GM21529 (cell line): Measurements from ENCODE around the gene HSPB6.

ENCODE experiments used
- ATAC-seq: cut with Tn5 transposase; IDR thresholded peaks from one replicate; pipeline ENCODE4 v1.9.1; 2021; ENCODE audit not compliant: unreplicated experiment

The HSPB6 gene

DNA sequence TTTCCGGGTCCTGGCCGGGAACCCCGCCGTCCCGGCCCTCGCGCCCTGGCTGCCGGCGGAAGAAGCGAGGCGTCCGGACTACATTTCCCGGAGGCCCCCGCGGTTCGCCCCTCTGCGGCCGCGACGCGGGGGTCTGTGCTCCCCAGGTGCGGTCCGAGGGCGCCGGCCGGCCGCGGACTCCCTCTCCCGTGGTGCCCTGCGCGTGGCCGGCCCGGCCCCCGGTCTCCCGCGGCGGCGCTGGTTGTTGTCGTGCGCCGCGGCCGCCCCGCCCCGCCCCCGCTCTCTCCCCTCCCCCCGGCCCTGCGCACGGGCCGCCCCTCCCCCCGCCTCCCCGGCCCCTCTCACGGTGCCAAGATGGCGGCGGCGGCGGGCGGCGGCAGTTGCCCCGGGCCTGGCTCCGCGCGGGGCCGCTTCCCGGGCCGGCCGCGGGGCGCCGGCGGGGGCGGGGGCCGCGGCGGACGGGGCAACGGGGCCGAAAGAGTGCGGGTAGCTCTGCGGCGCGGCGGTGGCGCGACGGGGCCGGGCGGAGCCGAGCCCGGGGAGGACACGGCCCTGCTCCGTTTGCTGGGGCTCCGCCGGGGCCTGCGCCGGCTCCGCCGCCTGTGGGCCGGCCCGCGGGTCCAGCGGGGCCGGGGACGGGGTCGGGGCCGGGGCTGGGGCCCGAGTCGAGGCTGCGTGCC, 39.0 kb downstream of the HSPB6 start, which contains the start of gene KMT2B:
KMT2B (plus strand) TSS at position 339 of the 680 bp plus-strand sequence; CDS start at position 355, 16 bp downstream.
- ATAC-seq: no peak

DNA sequence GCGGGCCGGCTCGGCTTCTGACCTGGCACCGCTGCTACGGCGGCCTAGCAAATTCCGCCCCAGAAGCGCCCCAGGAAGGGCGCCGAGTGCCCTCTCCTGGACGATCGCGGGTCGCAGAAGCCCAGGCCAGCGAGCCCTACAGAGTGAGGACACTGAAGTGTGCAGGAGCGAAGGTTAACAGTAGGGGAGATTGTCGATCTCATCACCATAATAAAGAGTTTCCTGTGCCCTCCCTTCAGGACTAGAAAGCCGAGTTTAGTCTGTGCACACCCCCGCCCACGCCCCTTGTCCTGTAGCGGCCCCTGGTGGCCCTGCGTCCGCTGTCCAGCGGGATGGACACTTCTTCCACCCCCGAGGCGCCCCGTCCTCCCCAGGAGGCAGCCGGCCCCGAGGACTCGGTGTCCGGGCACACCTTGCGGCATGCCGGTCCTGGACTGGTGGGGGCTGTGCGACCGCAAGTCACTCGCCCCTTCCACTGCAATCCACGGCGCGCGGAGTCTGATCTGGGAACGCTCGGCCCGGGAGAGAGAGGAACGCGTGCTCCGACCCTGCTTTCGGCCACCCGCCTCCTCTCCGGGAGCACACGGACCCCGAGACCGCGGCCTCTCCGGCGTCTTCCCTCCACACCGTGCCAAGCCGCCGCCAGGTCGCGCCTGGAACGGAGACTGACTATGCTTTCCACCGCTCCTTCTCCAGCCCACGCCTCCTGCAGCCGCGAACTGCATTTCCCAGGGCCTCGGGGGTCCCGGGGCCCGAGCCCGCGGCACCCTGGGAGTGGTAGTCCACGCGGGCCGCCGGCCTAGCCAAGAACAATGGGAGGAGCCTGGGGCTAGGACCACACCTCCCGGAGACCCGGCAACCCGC, 39.8 kb downstream of the HSPB6 start:
- ATAC-seq: peak; percentile 53

DNA sequence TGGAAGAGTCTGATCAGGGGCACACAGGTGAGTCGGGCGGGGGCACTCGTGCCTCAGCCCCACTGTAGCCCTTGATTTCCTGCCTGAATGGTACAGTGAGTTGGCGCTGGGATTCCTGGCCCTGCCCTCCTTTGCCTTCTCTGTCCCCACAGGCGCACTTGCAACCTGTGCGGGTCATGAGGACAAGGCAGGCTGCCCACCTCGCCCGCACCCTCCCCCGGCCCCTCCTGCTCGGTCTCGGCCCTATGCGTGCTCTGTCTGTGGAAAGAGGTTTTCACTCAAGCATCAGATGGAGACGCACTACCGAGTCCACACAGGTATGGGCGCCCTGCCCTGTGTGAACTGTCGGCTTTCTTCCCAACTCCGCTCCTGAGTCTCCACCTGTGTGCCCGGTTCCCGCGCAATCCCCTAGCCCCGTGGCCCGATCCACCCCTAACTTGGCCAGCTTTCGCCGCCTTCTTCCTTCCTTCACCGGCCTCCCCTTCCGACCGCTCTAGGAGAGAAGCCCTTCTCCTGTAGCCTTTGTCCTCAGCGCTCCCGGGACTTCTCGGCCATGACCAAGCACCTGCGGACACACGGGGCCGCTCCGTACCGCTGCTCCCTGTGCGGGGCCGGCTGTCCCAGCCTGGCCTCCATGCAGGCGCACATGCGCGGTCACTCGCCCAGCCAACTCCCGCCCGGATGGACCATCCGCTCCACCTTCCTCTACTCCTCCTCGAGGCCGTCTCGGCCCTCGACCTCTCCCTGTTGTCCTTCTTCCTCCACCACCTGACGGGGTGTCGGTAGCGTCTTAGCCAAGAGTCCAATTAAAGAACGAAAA, 40.6 kb downstream of the HSPB6 start:
- ATAC-seq: no peak

DNA sequence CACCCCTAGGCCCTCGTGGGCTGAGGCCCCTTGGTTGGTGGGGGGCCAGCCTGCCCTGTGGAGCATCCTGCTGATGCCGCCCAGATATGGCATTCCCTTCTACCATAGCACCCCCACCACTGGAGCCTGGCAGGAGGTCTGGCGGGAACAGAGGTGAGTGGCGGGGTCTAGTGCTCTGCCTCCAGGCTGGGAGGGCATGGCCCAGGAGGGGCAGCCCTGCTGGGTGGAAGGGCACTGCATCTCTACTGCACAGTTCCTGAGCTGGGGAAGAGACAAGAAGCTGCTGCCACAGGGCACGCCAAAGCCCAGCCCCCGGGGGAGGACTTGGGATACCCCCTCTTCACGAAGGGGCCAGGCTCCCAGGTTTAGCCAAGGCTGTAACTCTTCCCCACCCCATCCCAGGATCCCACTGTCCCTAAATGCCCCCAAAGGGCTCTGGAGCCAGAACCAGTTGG, 41.4 kb downstream of the HSPB6 start:
- ATAC-seq: no peak

DNA sequence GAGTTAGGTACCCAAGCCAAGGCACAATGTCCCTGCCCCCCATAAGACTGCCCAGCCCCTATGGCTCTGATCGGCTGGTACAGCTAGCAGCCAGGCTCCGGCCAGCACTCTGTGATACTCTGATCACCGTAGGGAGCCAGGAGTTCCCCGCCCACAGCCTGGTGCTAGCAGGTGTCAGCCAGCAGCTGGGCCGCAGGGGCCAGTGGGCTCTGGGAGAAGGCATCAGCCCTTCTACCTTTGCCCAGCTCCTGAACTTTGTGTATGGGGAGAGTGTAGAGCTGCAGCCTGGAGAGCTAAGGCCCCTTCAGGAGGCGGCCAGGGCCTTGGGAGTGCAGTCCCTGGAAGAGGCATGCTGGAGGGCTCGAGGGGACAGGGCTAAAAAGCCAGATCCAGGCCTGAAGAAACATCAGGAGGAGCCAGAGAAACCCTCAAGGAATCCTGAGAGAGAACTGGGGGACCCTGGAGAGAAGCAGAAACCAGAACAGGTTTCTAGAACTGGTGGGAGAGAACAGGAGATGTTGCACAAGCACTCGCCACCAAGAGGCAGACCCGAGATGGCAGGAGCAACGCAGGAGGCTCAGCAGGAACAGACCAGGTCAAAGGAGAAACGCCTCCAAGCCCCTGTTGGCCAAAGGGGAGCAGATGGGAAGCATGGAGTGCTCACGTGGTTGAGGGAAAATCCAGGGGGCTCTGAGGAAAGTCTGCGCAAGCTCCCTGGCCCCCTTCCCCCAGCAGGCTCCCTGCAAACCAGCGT, 42.1 kb downstream of the HSPB6 start:
- no peak for ATAC-seq

DNA sequence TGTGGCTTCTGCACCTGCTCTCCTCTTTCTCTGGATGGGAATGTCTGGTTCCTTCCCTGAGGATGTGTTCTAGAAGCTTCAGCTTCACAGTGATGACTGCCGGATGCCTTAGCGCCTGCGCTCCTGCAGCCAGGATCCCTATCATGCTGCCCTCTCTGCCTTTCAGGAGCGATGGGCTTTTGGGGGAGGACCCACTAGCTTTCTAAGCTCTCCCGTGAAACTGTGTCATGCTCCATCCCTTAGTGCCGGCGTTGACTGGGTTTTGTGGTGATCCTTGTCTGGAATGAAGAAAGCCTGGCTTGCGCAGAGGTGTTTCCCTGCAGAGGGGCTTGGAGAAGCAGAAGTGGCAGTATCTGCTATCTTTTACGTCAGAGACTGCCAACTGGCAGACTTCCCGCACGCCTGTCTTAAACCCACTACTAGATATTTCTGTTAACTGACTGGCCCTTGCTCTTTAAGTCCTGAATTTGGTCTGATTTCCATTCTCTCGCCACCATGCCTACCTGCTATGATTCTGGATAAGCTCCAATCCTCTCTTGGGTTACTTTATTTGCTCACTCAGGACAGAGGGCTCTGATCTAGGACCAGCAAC, 42.8 kb downstream of the HSPB6 start:
- no peak for ATAC-seq

DNA sequence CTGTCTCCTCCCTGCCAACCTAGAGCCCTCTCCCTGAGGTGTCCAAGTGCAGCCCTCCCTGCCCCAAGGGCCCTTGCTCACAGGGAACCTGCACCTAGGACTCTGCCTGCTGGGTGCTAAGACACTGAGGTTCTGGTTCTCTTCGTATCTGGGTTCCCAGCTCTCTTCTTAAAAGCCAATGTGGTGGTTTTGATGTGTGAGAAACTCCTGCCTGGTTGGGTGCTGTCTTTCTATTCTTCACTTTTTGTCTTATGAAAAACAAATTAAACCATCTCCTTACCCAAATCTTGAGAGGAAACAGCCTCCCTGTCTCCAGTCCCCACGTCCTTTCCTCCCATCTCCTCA, 43.4 kb downstream of the HSPB6 start:
- no peak for ATAC-seq

DNA sequence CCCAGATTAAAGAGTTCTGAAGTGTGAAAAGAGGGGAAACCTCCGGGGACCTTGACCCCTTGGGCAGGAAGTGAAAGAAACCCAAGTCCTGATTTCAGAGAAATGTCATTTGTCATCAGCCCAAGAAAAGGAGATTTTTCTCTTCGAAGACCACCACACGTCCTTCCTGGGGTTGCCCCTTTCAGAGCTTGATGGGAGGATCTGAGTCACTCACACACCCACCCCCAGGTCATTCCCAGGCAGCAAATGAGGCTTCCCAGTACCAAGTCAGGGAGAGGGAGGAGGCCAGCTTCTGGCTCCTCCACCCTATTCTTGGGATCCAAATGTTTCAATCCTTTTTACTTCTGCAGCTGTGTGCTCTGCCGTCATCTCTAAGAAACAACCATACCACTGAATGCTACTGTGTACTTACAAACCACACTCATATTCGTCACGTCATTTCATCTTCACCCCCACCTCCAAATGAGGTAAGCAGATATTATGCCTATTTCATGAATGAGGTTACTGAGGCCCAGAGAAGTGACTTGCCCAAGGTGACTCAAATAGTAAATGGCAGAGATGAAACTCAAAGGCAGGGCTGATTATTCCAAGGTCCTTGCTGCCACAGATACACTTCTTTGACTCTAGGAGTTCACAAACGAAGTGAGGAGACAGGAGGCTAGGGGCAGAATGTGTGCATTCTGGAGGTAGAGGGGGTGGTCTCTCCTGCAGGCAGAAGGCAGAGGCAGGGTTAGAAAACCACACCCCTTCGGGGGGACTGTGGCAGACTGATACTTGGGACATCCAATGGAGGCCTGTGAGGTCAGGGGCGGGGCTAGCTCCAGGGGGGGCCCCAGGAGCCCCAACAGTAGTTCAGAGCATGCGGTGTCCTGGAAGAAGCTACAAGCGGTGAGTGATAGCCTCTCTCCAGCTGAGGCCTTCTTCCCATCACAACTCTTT, 44.0 kb downstream of the HSPB6 start:
- ATAC-seq: no peak

DNA sequence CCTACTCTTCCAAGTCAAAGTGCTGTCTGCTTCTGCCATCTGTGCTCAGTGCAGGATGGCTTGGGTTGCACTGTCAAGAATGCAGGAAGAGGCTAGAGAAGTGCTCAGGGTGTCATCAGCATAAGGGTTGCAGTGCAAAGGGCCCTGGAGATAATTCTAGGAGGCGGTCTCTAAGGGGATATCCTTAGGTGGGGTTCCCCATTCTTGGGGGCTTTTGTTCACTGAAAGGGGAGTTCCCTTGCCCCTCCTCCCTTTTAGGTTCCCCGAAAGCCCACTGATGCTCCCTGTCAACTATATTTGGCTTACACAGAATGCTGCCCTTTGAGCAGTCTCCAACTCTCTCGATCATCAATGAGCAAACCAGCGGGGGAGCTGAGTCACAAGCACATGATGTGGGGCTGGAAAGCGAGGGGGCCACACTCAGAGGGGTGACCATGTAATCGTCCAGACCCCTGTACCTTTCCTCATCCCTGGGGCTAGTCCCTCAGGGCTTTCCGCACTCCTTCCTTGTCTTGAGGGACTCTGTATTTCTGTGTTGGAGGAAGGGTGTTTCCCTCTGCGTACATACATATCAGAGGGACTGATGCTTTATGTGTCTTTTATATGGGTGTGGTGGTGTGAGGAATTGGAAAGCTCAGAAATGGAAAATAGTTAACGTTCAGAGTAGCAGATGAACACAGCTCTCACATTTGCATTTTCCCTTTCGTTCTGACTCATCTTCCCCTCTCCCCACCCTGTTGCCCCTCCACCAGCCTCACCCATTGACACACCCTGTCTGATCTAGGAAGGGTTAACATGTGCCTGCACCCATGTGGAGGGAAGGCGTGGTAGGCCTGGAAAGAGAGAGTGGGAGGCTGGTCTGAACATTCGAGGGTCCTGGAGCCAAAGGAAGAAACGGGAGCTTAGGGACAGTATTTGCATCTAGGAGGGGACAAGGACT, 45.8 kb downstream of the HSPB6 start:
- peak; percentile 37 for ATAC-seq

DNA sequence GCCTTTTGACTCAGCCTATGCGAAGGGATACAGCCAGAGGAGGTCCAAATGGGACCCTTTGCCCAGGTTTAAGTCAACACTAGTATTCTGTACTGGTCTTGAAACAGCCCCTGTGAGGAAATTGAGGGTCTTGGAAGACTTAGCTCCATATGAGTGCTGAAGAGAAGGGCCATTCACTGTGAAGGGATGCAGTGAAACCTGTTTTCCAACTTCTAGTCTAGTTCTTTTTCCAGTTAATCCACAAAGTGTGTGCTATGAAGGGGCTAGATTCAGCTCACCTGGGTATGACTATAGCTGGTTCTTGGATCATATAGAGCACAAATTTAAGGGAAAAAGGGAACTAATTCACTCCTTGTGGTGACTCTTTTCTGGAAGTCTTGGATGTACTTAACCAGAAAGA, 48.4 kb downstream of the HSPB6 start:
- no peak for ATAC-seq
